ENCODE measurements around the gene TJP2.

The TJP2 gene

GRCh38 chr9:69236188-69236587 lies 62.1 kb downstream of the TJP2 start:
- H2AFZ ChIP-seq (ENCODE audit: low read depth): no peak overlapping the region
- no peak overlapping the region for H3K27ac ChIP-seq
- H3K4me3 ChIP-seq (IDR thresholded peaks at IDR 0.05; ENCODE audit: insufficient read depth, low read depth, low read length): no peak overlapping the region
- no peaks in the 10 kb centered on the region for H3K27me3 ChIP-seq (ENCODE audit: insufficient read depth, low read depth)
- H3K4me1 ChIP-seq (ENCODE audit: low read depth, poor library complexity, severe bottlenecking): no peaks in the 10 kb centered on the region
- H3K4me2 ChIP-seq: no peak overlapping the region
- H3K9ac ChIP-seq: no peak overlapping the region
- H4K20me1 ChIP-seq (ENCODE audit: insufficient read depth): no peaks in the 10 kb centered on the region
- H3K36me3 ChIP-seq (ENCODE audit: insufficient read depth): no peaks in the 10 kb centered on the region
- no peak for TF ChIP-seq CTCF (conservative IDR thresholded peaks at IDR 0.05; ENCODE audit: low read depth, low read length)
- H3K79me2 ChIP-seq (ENCODE audit: insufficient read depth, low read depth): no peaks in the 10 kb centered on the region

GRCh38 chr9:69237702-69238295 lies 63.7 kb downstream of the TJP2 start:
- no peaks in the 10 kb centered on the region for H3K79me2 ChIP-seq (ENCODE audit: insufficient read depth, low read depth)
- H3K36me3 ChIP-seq (ENCODE audit: insufficient read depth): no peaks in the 10 kb centered on the region
- no peak overlapping the region for H3K4me3 ChIP-seq (IDR thresholded peaks at IDR 0.05; ENCODE audit: insufficient read depth, low read depth, low read length)
- no peak overlapping the region for H2AFZ ChIP-seq (ENCODE audit: low read depth)
- no peak overlapping the region for H3K27ac ChIP-seq
- no peaks in the 10 kb centered on the region for H3K4me1 ChIP-seq (ENCODE audit: low read depth, poor library complexity, severe bottlenecking)
- no peaks in the 10 kb centered on the region for H4K20me1 ChIP-seq (ENCODE audit: insufficient read depth)
- H3K4me2 ChIP-seq: no peak overlapping the region
- no peak overlapping the region for H3K9ac ChIP-seq
- no peaks in the 10 kb centered on the region for H3K27me3 ChIP-seq (ENCODE audit: insufficient read depth, low read depth)
- no peak for TF ChIP-seq CTCF (conservative IDR thresholded peaks at IDR 0.05; ENCODE audit: low read depth, low read length)

- no peaks in the 10 kb centered on the region for H3K4me1 ChIP-seq (ENCODE audit: low read depth, poor library complexity, severe bottlenecking)
- no peaks in the 10 kb centered on the region for H3K27me3 ChIP-seq (ENCODE audit: insufficient read depth, low read depth)
- H3K4me2 ChIP-seq: no peak overlapping the region
- no peak overlapping the region for H2AFZ ChIP-seq (ENCODE audit: low read depth)
- H4K20me1 ChIP-seq (ENCODE audit: insufficient read depth): no peaks in the 10 kb centered on the region
- no peak for TF ChIP-seq CTCF (conservative IDR thresholded peaks at IDR 0.05; ENCODE audit: low read depth, low read length)
- no peak overlapping the region for H3K27ac ChIP-seq
- no peaks in the 10 kb centered on the region for H3K36me3 ChIP-seq (ENCODE audit: insufficient read depth)
- H3K9ac ChIP-seq: no peak overlapping the region
- no peak overlapping the region for H3K4me3 ChIP-seq (IDR thresholded peaks at IDR 0.05; ENCODE audit: insufficient read depth, low read depth, low read length)
- no peaks in the 10 kb centered on the region for H3K79me2 ChIP-seq (ENCODE audit: insufficient read depth, low read depth)
Measured at GRCh38 chr9:69243116-69243515, 69.0 kb downstream of the TJP2 start.

- Histone ChIP-seq H3K4me2 (no peak overlapping the region), H3K4me3 (IDR thresholded peaks at IDR 0.05; ENCODE audit: insufficient read depth, low read depth, low read length) (no peak overlapping the region), H3K27ac (no peak overlapping the region), H3K36me3 (ENCODE audit: insufficient read depth) (no peaks in the 10 kb centered on the region), H2AFZ (ENCODE audit: low read depth) (no peak overlapping the region), H3K79me2 (ENCODE audit: insufficient read depth, low read depth) (no peaks in the 10 kb centered on the region), H3K9ac (no peak overlapping the region), H4K20me1 (ENCODE audit: insufficient read depth) (no peaks in the 10 kb centered on the region), H3K4me1 (ENCODE audit: low read depth, poor library complexity, severe bottlenecking) (no peaks in the 10 kb centered on the region), H3K27me3 (ENCODE audit: insufficient read depth, low read depth) (no peaks in the 10 kb centered on the region)
- no peak for TF ChIP-seq CTCF (conservative IDR thresholded peaks at IDR 0.05; ENCODE audit: low read depth, low read length)
Measured at GRCh38 chr9:69246629-69247028, 72.6 kb downstream of the TJP2 start.

Data from KMS-11 (cell line).